ENCODE data around the gene C3orf62. TPM values are rescaled to one million over a fixed set of nuclear protein-coding genes. Genes with fewer than 3 reads are reported as not detected.
A peak's percentile ranks its signal among the peaks of the same experiment; 100 is the strongest.

The C3orf62 gene
- polyA plus RNA-seq, 4 donors, result 4.5 to 11.1 (median 6.0) TPM

DNA sequence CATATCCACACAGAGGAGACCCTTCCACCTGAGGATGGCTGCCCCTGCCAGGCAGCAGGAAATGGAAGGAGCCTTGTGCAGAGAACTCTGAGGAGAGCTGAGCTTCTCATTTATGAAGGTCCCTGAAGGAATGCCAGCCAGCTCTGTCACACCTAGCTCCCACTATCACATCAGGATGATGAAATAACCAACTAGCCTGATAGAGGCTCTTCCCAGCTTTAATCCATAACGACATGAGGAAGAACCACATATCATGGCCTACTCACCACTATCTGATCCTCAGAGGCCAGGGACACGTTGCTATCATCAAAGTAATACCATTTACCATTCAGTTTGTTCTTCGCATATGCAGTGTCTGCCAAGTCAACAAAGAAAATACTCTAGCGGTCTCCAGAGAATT is 1.5 kb upstream of the C3orf62 start:
- peak overlapping the region; percentile 14 to 39 (median 33) for H3K27ac ChIP-seq (ENCODE audit: low read depth in 1 of 3, low read length in 2 of 3)
- 46 to 62% (median 52%) methylated on average over 4 of the region's 4 CpGs for WGBS, 3 donors
- peaks cover 2 to 30% (median 8%) of the 10 kb centered on the region in 3 donors for H3K4me1 ChIP-seq (ENCODE audit: control insufficient read depth in 3 of 3, insufficient read depth in 2 of 3, low read depth in 1 of 3, low read length in 2 of 3)
- DNase-seq, result peak in 1 of 2 donors; percentile 33
- H3K27me3 ChIP-seq (ENCODE audit: control insufficient read depth in 3 of 3, insufficient read depth in 3 of 3, low read length in 3 of 3), result no peaks in the 10 kb centered on the region
- FAIRE-seq, result no peak
- no peaks in the 10 kb centered on the region for H3K9me3 ChIP-seq (ENCODE audit: control insufficient read depth in 2 of 2, insufficient read depth in 1 of 2, low read depth in 1 of 2, low read length in 1 of 2)
- H3K36me3 ChIP-seq (ENCODE audit: control insufficient read depth in 3 of 3, insufficient read depth in 2 of 3, low read depth in 1 of 3, low read length in 3 of 3), result peaks cover 7 to 34% (median 12%) of the 10 kb centered on the region in 3 donors
- H3K4me3 ChIP-seq (ENCODE audit: low read depth in 1 of 3, low read length in 3 of 3), result no peak overlapping the region

DNA sequence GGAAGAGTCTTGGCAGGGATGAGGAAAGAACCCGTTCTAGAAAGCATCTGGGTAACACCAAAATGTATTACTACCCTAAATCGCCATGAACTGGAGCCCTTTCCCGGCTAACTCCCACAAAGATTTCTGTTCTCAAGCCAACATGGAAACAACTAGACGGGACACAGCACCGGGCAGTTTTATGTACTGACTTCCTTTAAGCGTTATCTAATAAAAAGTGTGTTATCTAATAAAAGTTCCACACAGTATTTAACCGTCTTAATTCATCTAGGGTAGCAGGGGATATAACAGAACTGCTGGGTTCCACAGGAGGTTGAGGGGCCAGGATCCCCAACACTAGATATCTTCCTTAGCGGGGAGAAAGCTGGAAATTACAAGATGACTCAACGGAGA is 347 bp upstream of the C3orf62 start:
- peak in 1 of 2 donors; percentile 21 for DNase-seq
- Histone ChIP-seq H3K4me3 (ENCODE audit: low read depth in 1 of 3, low read length in 3 of 3) (peak overlapping the region; percentile 41 to 61 (median 57)), H3K27ac (ENCODE audit: low read depth in 1 of 3, low read length in 2 of 3) (peak overlapping the region; percentile 64 to 98 (median 90)), H3K27me3 (ENCODE audit: control insufficient read depth in 3 of 3, insufficient read depth in 3 of 3, low read length in 3 of 3) (no peaks in the 10 kb centered on the region), H3K36me3 (ENCODE audit: control insufficient read depth in 3 of 3, insufficient read depth in 2 of 3, low read depth in 1 of 3, low read length in 3 of 3) (peaks cover 2 to 28% (median 9%) of the 10 kb centered on the region in 3 donors), H3K9me3 (ENCODE audit: control insufficient read depth in 2 of 2, insufficient read depth in 1 of 2, low read depth in 1 of 2, low read length in 1 of 2) (no peaks in the 10 kb centered on the region), H3K4me1 (ENCODE audit: control insufficient read depth in 3 of 3, insufficient read depth in 2 of 3, low read depth in 1 of 3, low read length in 2 of 3) (peaks cover 2 to 30% (median 8%) of the 10 kb centered on the region in 3 donors)
- no peak for FAIRE-seq
- WGBS, 3 donors, result 21 to 30% (median 26%) methylated on average over 9 of the region's 9 CpGs

DNA sequence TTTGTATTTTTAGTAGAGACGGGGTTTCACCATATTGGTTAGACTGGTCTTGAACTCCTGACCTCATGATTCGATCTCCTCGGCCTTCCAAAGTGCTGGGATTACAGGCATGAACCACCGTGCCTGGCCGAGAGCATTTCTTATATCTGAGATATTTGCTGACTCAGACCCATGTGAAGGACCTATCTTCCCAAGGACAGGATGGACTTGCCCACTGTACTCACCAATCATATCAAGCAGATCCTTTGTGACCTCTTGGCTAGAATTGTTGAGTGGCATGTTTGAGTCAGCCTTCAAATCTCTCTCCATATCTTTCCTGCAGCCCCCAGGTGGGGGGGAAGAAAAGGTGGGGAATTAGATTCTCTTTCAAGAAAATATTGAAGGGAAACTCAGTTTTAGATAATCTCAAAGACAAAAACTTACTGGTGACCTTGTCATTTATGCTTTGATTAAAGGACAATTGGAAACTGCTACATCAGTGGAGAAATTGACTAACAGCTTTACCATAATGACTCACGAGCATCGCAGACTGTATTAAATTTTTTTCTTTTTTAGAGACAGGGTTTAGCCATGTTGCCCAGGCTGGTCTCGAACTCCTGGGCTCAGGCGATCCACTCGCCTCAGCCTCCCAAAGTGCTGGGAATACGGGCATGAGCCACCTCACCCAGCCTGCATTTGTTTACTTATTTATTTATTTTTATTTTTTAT is 3.1 kb downstream of the C3orf62 start:
- DNase-seq, result no peak
- WGBS, 3 donors, result 90 to 95% (median 92%) methylated on average over 11 of the region's 11 CpGs
- H3K4me3 ChIP-seq (ENCODE audit: low read depth in 1 of 3, low read length in 3 of 3), result no peak overlapping the region
- peaks cover 0 to 27% (median 4%) of the 10 kb centered on the region in 3 donors for H3K36me3 ChIP-seq (ENCODE audit: control insufficient read depth in 3 of 3, insufficient read depth in 2 of 3, low read depth in 1 of 3, low read length in 3 of 3)
- peaks cover 6 to 40% (median 8%) of the 10 kb centered on the region in 3 donors for H3K4me1 ChIP-seq (ENCODE audit: control insufficient read depth in 3 of 3, insufficient read depth in 2 of 3, low read depth in 1 of 3, low read length in 2 of 3)
- no peak overlapping the region for H3K27ac ChIP-seq (ENCODE audit: low read depth in 1 of 3, low read length in 2 of 3)
- FAIRE-seq, result no peak
- H3K9me3 ChIP-seq (ENCODE audit: control insufficient read depth in 2 of 2, insufficient read depth in 1 of 2, low read depth in 1 of 2, low read length in 1 of 2), result no peaks in the 10 kb centered on the region
- no peaks in the 10 kb centered on the region for H3K27me3 ChIP-seq (ENCODE audit: control insufficient read depth in 3 of 3, insufficient read depth in 3 of 3, low read length in 3 of 3)

DNA sequence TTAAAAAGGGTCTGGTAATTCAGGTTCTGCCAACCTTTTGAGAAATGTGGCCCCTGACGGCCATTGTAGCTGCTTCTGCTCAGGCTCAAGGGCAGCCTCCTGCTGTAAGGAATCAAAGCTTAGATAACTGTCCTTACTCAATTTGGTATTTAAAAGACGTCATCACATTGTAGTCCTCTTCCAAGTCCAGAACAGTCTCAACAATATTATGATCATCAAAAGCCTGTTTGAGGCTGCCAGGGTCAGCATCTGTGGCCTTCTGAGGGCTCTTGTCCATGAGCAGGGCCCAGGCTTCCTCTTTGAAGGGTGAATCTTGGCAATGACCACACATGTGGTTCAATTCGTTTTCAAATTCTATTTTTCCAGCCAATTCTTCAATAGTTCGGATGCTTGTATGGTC is 6.0 kb downstream of the C3orf62 start:
- H3K27ac ChIP-seq (ENCODE audit: low read depth in 1 of 3, low read length in 2 of 3), result no peak overlapping the region
- WGBS, 3 donors, result 81 to 92% (median 84%) methylated on average over 4 of the region's 4 CpGs
- no peak for FAIRE-seq
- H3K36me3 ChIP-seq (ENCODE audit: control insufficient read depth in 3 of 3, insufficient read depth in 2 of 3, low read depth in 1 of 3, low read length in 3 of 3), result peaks cover 0 to 25% (median 4%) of the 10 kb centered on the region in 3 donors
- H3K9me3 ChIP-seq (ENCODE audit: control insufficient read depth in 2 of 2, insufficient read depth in 1 of 2, low read depth in 1 of 2, low read length in 1 of 2), result no peaks in the 10 kb centered on the region
- H3K27me3 ChIP-seq (ENCODE audit: control insufficient read depth in 3 of 3, insufficient read depth in 3 of 3, low read length in 3 of 3), result no peaks in the 10 kb centered on the region
- H3K4me1 ChIP-seq (ENCODE audit: control insufficient read depth in 3 of 3, insufficient read depth in 2 of 3, low read depth in 1 of 3, low read length in 2 of 3), result peaks cover 0 to 45% (median 5%) of the 10 kb centered on the region in 3 donors
- no peak overlapping the region for H3K4me3 ChIP-seq (ENCODE audit: low read depth in 1 of 3, low read length in 3 of 3)
- no peak for DNase-seq

DNA sequence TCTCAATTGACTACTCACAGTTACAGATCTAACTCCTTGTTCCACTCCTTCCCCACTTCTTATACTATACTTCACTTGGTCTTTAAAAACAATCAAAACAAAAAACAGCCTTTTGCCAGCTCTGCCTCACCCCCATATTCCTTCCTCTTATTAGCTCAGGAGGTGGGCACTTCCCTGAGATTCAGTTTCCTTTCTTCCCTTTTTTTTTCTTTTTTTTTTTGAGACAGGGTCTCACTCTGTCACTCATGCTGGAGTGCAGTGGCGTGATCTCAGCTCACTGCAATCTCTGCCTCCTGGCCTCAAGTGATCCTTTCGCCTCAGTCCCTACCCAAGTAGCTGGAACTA is 6.9 kb downstream of the C3orf62 start:
- Histone ChIP-seq H3K36me3 (ENCODE audit: control insufficient read depth in 3 of 3, insufficient read depth in 2 of 3, low read depth in 1 of 3, low read length in 3 of 3) (peaks cover 0 to 25% (median 4%) of the 10 kb centered on the region in 3 donors), H3K27me3 (ENCODE audit: control insufficient read depth in 3 of 3, insufficient read depth in 3 of 3, low read length in 3 of 3) (no peaks in the 10 kb centered on the region), H3K4me3 (ENCODE audit: low read depth in 1 of 3, low read length in 3 of 3) (no peak overlapping the region), H3K4me1 (ENCODE audit: control insufficient read depth in 3 of 3, insufficient read depth in 2 of 3, low read depth in 1 of 3, low read length in 2 of 3) (peaks cover 0 to 49% (median 4%) of the 10 kb centered on the region in 3 donors), H3K9me3 (ENCODE audit: control insufficient read depth in 2 of 2, insufficient read depth in 1 of 2, low read depth in 1 of 2, low read length in 1 of 2) (no peaks in the 10 kb centered on the region), H3K27ac (ENCODE audit: low read depth in 1 of 3, low read length in 2 of 3) (peak overlapping the region in 1 of 3 donors; percentile 78)
- DNase-seq (no peak), FAIRE-seq (no peak)
- 93 to 100% (median 95%) methylated on average over 2 of the region's 2 CpGs for WGBS, 3 donors

DNA sequence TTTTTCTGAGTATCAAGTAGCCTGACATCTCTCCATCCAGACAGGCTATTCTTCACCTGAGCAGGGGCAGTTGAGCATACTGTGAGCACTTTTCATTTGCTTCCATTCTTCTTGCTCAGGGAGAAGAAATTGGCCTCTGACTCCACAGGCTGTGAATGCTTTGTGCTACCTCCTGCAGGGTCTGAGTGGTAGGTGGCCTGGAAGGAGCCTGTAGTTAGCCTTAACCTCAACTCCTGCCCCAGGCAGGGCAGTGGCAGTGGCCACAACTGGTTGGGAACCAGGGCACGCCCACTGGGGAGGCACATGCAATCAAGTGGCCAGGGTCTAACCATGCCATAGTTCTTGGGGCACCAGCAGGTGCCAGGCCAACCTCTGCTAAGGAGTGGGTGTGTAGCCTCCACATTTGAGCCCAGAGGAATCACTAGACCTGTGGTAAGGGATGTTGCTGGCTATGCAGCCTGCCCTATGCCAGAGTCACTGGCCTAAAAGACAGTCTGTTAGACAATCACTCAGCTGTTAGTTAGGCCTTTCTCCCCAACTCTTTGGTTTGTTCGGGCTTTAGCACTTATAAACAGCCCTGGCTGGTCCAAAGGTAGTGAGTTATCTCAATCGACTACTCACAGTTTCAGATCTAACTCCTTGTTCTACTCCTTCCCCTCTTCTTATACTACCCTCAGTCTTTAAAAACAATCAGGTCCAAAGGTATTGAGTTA is 7.4 kb downstream of the C3orf62 start:
- no peaks in the 10 kb centered on the region for H3K27me3 ChIP-seq (ENCODE audit: control insufficient read depth in 3 of 3, insufficient read depth in 3 of 3, low read length in 3 of 3)
- peak overlapping the region; percentile 26 to 78 (median 61) for H3K27ac ChIP-seq (ENCODE audit: low read depth in 1 of 3, low read length in 2 of 3)
- peaks cover 0 to 25% (median 4%) of the 10 kb centered on the region in 3 donors for H3K36me3 ChIP-seq (ENCODE audit: control insufficient read depth in 3 of 3, insufficient read depth in 2 of 3, low read depth in 1 of 3, low read length in 3 of 3)
- H3K4me1 ChIP-seq (ENCODE audit: control insufficient read depth in 3 of 3, insufficient read depth in 2 of 3, low read depth in 1 of 3, low read length in 2 of 3), result peaks cover 0 to 53% (median 4%) of the 10 kb centered on the region in 3 donors
- 41 to 64% (median 56%) methylated on average over 3 of the region's 3 CpGs for WGBS, 3 donors
- no peak overlapping the region for H3K4me3 ChIP-seq (ENCODE audit: low read depth in 1 of 3, low read length in 3 of 3)
- DNase-seq (peak; percentile 71 to 77), FAIRE-seq (no peak)
- H3K9me3 ChIP-seq (ENCODE audit: control insufficient read depth in 2 of 2, insufficient read depth in 1 of 2, low read depth in 1 of 2, low read length in 1 of 2), result no peaks in the 10 kb centered on the region

DNA sequence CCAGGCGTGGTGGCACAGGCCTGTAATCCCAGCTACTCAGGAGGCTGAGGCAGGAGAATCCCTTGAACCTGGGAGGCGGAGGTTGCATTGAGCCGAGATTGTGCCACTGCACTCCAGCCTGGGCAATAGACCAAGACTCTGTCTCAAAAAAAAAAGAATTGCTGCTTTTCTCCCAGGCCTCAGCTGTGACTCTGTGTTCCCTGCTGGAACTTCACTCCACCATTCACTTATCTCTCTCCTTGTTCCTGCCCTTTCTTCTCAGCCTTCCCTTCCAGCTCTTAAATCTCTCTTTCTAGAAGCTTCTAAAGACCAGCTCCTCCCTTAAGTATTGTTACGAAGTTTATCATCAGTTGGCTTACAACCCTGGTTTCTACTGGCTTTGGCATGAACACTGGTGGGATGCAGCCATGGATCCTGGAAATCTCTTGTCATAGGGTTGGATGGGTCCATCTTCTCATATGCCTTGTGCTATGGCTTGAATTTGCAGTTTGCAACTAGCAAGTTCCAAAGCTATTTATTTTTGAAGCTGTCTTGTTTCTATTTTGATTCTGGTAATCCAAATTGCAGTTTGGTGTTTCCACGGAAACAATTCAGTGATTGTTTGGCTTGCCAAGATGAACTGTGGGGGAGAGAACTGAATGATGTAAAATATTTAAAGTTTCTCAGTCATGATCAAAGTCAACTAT is 10.5 kb downstream of the C3orf62 start:
- Histone ChIP-seq H3K27me3 (ENCODE audit: control insufficient read depth in 3 of 3, insufficient read depth in 3 of 3, low read length in 3 of 3) (no peaks in the 10 kb centered on the region), H3K27ac (ENCODE audit: low read depth in 1 of 3, low read length in 2 of 3) (peak overlapping the region in 2 of 3 donors; percentile 18 to 36), H3K9me3 (ENCODE audit: control insufficient read depth in 2 of 2, insufficient read depth in 1 of 2, low read depth in 1 of 2, low read length in 1 of 2) (no peaks in the 10 kb centered on the region), H3K4me1 (ENCODE audit: control insufficient read depth in 3 of 3, insufficient read depth in 2 of 3, low read depth in 1 of 3, low read length in 2 of 3) (peaks cover 0 to 58% (median 4%) of the 10 kb centered on the region in 3 donors), H3K4me3 (ENCODE audit: low read depth in 1 of 3, low read length in 3 of 3) (no peak overlapping the region), H3K36me3 (ENCODE audit: control insufficient read depth in 3 of 3, insufficient read depth in 2 of 3, low read depth in 1 of 3, low read length in 3 of 3) (peaks cover 0 to 15% (median 4%) of the 10 kb centered on the region in 3 donors)
- 74 to 85% (median 85%) methylated on average over 5 of the region's 5 CpGs for WGBS, 3 donors
- no peak for FAIRE-seq
- DNase-seq, result no peak

DNA sequence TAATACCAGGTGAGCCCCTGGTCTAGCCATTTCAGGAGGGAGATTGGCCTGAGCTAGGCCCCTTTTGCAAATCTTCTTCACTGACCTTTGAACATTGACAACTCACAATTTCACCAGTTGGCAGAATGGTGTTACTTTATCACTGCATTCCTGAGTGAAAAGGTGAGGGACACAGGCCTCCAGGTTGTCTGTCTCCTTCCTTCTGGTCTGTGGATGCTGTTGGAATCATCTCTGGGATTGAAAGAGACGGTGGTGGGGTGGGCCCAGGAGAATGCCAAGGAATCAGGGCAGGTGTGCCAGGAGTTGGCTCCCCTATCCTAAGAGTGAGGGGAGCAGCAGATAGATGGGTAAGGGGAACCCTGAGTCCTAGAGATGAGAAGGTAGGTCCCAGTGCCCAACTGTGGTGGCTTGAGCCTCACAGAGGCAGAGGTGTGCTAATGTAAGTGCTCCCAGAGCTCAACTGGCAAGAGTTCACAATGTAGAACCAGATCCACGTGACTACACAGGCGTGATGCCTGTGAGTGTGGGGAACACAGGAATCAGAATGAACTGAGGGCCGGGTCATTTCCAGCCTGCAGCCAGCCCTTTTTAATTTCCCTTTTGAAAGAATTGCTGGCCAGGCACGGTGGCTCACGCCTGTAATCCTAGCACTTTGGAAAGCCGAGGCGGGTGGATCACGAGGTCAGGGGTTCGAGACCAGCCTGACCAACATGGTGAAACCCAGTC is 11.2 kb downstream of the C3orf62 start:
- Histone ChIP-seq H3K4me1 (ENCODE audit: control insufficient read depth in 3 of 3, insufficient read depth in 2 of 3, low read depth in 1 of 3, low read length in 2 of 3) (peaks cover 0 to 63% (median 4%) of the 10 kb centered on the region in 3 donors), H3K27ac (ENCODE audit: low read depth in 1 of 3, low read length in 2 of 3) (peak overlapping the region in 1 of 3 donors; percentile 49), H3K36me3 (ENCODE audit: control insufficient read depth in 3 of 3, insufficient read depth in 2 of 3, low read depth in 1 of 3, low read length in 3 of 3) (peaks cover 0 to 9% (median 0%) of the 10 kb centered on the region in 3 donors), H3K4me3 (ENCODE audit: low read depth in 1 of 3, low read length in 3 of 3) (no peak overlapping the region), H3K9me3 (ENCODE audit: control insufficient read depth in 2 of 2, insufficient read depth in 1 of 2, low read depth in 1 of 2, low read length in 1 of 2) (no peaks in the 10 kb centered on the region), H3K27me3 (ENCODE audit: control insufficient read depth in 3 of 3, insufficient read depth in 3 of 3, low read length in 3 of 3) (no peaks in the 10 kb centered on the region)
- 79 to 89% (median 81%) methylated on average over 10 of the region's 10 CpGs for WGBS, 3 donors
- no peak for FAIRE-seq
- DNase-seq, result peak in 1 of 2 donors; percentile 51
